Endothelial cell (in vitro differentiated cells): ENCODE data around the gene DTD1. TPM values are rescaled to one million over a fixed set of nuclear protein-coding genes. Genes with fewer than 3 reads are reported as not detected.
"Not testable (repeated sequence)": the region's sequence is repeated elsewhere in the genome, so short reads cannot be mapped to it uniquely, and the experiment has no call there.

Experiments
- DNase-seq: peaks from one replicate; pipeline ENCODE4 v3.0.0; 2021; ENCODE audit warnings: low spot score
- H3K27ac Mint-ChIP-seq: one replicate; pipeline ENCODE4 v1.8.0; 2021; ENCODE audit warnings: mixed read lengths, inconsistent platforms; ENCODE audit not compliant: unreplicated experiment
- H3K27me3 Mint-ChIP-seq: one replicate; pipeline ENCODE4 v1.8.0; 2021; ENCODE audit warnings: mild to moderate bottlenecking, moderate library complexity, mixed read lengths, inconsistent platforms; ENCODE audit not compliant: unreplicated experiment
- H3K36me3 Mint-ChIP-seq: one replicate; pipeline ENCODE4 v1.8.0; 2021; ENCODE audit warnings: mild to moderate bottlenecking, low read depth, mixed read lengths, inconsistent platforms; ENCODE audit not compliant: unreplicated experiment
- H3K4me1 Mint-ChIP-seq: one replicate; pipeline ENCODE4 v1.8.0; 2021; ENCODE audit warnings: mild to moderate bottlenecking, mixed read lengths, inconsistent platforms; ENCODE audit not compliant: unreplicated experiment
- H3K4me3 Mint-ChIP-seq: one replicate; pipeline ENCODE4 v1.8.0; 2021; ENCODE audit warnings: mild to moderate bottlenecking, mixed read lengths, inconsistent platforms; ENCODE audit not compliant: unreplicated experiment
- H3K9me3 Mint-ChIP-seq: one replicate; pipeline ENCODE4 v1.8.0; 2021; ENCODE audit warnings: mixed read lengths, inconsistent platforms; ENCODE audit not compliant: unreplicated experiment
- CTCF ChIP-seq: fragments of 200-600 bp; sonication (generic); IDR thresholded peaks from one replicate; pipeline ENCODE4 v1.5.0; 2021; ENCODE audit warnings: antibody characterized with exemption; ENCODE audit not compliant: unreplicated experiment
- total RNA-seq: library from RNA; stranded (reverse); fragmentation: NEBNext Ultra II Directional; extraction: Animal tissue kit (Norgen Biotek cat#: 25700); gene quantifications from one replicate; pipeline ENCODE4 v1.2.1, GENCODE V29; 2021; ENCODE audit not compliant: unreplicated experiment

The DTD1 gene
- total RNA-seq, 1 donor from 2014 or later = 31.0 TPM

- Mint-ChIP-seq H3K4me1 (no peaks in the 10 kb centered on the region), H3K27me3 (no peaks in the 10 kb centered on the region), H3K9me3 (no peaks in the 10 kb centered on the region), H3K4me3 (no peak overlapping the region), H3K27ac (no peak overlapping the region), H3K36me3 (peaks cover 2% of the 10 kb centered on the region)
- DNase-seq = no peak
- no peak for TF ChIP-seq CTCF
Observed at GRCh38 chr20:18778690-18779392, 191.0 kb downstream of the DTD1 start.

- Mint-ChIP-seq H3K36me3 (peaks cover 2% of the 10 kb centered on the region), H3K27me3 (no peaks in the 10 kb centered on the region), H3K9me3 (no peaks in the 10 kb centered on the region), H3K27ac (no peak overlapping the region), H3K4me1 (no peaks in the 10 kb centered on the region), H3K4me3 (no peak overlapping the region)
- TF ChIP-seq CTCF = no peak
- no peak for DNase-seq
Observed at GRCh38 chr20:18780385-18781130, 192.7 kb downstream of the DTD1 start.

GRCh38 chr20:18781509-18781908, 193.7 kb downstream of the DTD1 start:
- Mint-ChIP-seq H3K4me3 (no peak overlapping the region), H3K36me3 (peaks cover 2% of the 10 kb centered on the region), H3K4me1 (no peaks in the 10 kb centered on the region), H3K9me3 (no peaks in the 10 kb centered on the region), H3K27ac (no peak overlapping the region), H3K27me3 (no peaks in the 10 kb centered on the region)
- TF ChIP-seq CTCF = no peak
- no peak for DNase-seq

- no peaks in the 10 kb centered on the region for H3K9me3 Mint-ChIP-seq
- DNase-seq = no peak
- no peak for TF ChIP-seq CTCF
- H3K4me3 Mint-ChIP-seq = no peak overlapping the region
- H3K36me3 Mint-ChIP-seq = peaks cover 4% of the 10 kb centered on the region
- H3K27ac Mint-ChIP-seq = no peak overlapping the region
- peaks cover 1% of the 10 kb centered on the region for H3K27me3 Mint-ChIP-seq
- no peaks in the 10 kb centered on the region for H3K4me1 Mint-ChIP-seq
Observed at GRCh38 chr20:18783385-18783959, 195.6 kb downstream of the DTD1 start.

GRCh38 chr20:18787046-18787445, 199.2 kb downstream of the DTD1 start:
- not testable (repeated sequence) for H3K27ac Mint-ChIP-seq, H3K4me1 Mint-ChIP-seq, H3K9me3 Mint-ChIP-seq, H3K36me3 Mint-ChIP-seq, H3K4me3 Mint-ChIP-seq, H3K27me3 Mint-ChIP-seq, DNase-seq
